DOHH2 (cell line): ENCODE data around the gene SRRM1.
"Not testable (repeated sequence)": the region's sequence is repeated elsewhere in the genome, so short reads cannot be mapped to it uniquely, and the experiment has no call there.

ENCODE experiments used
- EZH2phosphoT487 ChIP-seq: fragments of 200-600 bp; sonication (generic); IDR thresholded peaks from 2 replicates; pipeline ENCODE4 v1.6.1; 2017; ENCODE audit warnings: borderline replicate concordance, mild to moderate bottlenecking, antibody characterized with exemption, low read length, moderate library complexity, mixed read lengths
- TF ChIP-seq, protein P1 (sequence below): fragments of 200-600 bp; sonication (generic); IDR thresholded peaks from one replicate; pipeline ENCODE4 v1.5.1; 2014; ENCODE audit warnings: antibody characterized with exemption, mild to moderate bottlenecking, low read depth, low read length; ENCODE audit not compliant: poor library complexity, severe bottlenecking

GRCh38 chr1:24671372-24671771 is 28.3 kb downstream of the SRRM1 start:
- TF ChIP-seq, protein P1, sequence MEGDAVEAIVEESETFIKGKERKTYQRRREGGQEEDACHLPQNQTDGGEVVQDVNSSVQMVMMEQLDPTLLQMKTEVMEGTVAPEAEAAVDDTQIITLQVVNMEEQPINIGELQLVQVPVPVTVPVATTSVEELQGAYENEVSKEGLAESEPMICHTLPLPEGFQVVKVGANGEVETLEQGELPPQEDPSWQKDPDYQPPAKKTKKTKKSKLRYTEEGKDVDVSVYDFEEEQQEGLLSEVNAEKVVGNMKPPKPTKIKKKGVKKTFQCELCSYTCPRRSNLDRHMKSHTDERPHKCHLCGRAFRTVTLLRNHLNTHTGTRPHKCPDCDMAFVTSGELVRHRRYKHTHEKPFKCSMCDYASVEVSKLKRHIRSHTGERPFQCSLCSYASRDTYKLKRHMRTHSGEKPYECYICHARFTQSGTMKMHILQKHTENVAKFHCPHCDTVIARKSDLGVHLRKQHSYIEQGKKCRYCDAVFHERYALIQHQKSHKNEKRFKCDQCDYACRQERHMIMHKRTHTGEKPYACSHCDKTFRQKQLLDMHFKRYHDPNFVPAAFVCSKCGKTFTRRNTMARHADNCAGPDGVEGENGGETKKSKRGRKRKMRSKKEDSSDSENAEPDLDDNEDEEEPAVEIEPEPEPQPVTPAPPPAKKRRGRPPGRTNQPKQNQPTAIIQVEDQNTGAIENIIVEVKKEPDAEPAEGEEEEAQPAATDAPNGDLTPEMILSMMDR = not testable (repeated sequence)
- not testable (repeated sequence) for TF ChIP-seq EZH2phosphoT487
